GM21825 (cell line): ENCODE data around the gene PERCC1.
"Not testable (repeated sequence)": the region's sequence is repeated elsewhere in the genome, so short reads cannot be mapped to it uniquely, and the experiment has no call there.

Source experiments
- ATAC-seq: cut with Tn5 transposase; IDR thresholded peaks from one replicate; pipeline ENCODE4 v1.9.1; 2021; ENCODE audit warnings: mild to moderate bottlenecking, moderate library complexity; ENCODE audit not compliant: unreplicated experiment

PERCC1 gene

DNA sequence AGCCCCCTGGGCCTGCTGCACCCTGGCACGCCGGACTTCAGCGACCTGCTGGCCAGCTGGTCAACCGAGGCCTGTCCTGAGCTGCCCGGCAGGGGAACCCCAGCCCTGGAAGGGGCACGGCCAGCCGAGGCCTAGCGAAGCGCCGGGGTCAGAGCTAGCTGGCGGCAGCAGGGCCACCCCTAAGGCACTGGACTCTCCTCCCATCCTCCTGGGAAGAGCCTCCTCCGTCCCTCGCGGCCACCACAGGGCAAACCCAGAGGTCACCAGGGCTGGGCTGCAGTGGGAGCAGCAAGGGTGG is 2.3 kb downstream of the PERCC1 start:
- ATAC-seq: no peak

DNA sequence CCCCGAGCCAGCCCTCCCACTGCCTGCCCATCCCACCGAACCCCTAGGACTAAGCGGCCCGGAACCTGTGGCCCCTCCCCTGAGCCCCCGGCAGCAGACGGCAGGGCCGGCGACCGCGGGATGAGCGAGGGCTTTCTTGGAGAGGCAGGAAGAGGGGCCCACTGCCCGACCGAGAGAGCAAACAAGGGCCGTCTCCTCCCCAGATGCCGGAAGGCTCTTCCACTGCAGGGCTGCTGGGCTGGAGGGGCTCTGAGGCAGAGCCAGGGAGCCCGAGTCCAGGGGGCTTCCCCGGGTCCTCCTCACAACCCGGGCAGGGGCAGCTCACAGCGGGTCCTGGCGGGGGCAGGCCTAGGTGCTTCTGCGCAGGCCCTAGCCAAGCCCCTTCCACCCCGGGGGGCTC is 2.9 kb downstream of the PERCC1 start:
- ATAC-seq: no peak

DNA sequence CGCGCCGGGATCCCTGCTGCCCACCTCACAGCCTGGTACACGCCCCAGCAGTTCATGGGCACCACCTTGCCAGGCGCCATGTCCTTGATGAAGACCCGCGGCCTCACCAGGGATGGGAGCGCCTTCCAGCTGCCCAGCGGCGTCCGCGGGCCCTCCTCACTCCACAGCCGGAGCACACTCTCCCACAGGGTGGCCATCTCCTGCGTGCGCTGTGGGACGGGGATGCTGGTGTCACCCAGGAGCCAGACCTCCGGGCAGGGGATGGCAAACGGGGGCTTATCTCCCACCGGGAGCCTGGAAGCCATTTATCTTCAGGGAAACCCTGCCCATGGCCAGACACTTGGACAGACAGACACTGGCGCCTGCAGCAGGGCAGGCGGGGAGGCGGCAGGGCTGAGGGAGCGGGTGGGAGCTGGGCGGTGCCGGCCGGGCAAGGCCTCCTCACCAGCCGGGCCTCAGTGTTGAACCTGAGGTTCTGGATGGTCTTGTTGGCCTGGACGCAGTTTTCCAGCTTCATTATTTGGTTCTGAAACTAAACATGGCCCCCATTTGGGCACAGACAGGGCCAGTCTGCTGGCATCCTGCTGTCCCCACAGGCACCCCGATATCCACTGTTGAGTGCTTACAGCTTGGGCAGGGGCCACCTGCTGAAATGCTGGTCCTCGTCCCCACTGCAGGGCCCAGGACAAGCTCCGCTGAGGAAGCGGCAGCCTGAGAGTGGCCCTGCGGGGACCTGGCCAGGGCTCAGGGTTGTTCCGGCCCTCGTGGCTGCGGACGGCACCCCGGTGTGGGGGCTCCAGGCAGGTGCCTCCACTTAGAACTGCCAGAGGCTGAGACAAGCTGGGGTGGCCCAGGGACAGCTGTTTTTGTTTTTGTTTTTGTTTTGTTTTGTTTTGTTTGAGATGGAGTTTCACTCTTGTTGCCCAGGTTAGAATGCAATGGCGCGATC is 4.0 kb downstream of the PERCC1 start:
- ATAC-seq: no peak

DNA sequence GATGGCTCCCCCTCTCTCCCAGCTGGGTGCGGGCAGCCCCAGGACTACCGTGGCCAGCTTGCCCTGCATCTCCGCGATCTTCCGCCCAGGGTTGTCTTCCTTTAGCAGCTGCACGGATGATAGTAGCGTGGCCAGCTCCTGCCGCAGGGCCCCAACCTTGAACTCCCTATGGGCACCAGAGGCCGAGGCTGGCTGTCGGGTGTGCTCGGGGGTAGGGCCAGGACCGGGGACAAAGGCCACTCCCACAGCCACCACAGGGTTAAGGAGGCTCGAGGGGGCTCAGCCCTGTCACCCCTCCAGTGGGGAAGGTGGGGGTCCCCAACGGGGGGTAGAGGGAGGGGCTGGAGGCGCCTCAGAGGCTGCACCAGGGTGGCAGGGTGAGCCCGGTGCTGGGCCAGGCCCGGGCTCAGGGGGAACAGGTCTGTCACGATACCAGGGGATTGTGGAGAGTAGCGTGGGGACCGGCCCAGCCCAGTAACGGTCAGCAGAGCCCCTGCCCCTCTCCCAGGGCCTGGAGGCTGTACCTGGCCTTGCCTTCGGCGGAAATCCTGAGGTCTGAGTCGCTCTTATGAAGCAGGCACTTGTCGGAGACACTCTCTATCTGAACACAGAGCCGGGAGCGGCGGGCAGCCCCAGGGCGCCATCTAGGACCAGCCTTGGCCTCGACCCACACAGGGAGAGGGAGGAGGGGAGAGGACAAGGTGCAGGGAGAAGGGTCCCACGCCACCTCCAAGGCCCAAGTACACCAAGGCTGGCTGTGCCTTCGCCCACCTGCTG is 5.2 kb downstream of the PERCC1 start:
- ATAC-seq: no peak

DNA sequence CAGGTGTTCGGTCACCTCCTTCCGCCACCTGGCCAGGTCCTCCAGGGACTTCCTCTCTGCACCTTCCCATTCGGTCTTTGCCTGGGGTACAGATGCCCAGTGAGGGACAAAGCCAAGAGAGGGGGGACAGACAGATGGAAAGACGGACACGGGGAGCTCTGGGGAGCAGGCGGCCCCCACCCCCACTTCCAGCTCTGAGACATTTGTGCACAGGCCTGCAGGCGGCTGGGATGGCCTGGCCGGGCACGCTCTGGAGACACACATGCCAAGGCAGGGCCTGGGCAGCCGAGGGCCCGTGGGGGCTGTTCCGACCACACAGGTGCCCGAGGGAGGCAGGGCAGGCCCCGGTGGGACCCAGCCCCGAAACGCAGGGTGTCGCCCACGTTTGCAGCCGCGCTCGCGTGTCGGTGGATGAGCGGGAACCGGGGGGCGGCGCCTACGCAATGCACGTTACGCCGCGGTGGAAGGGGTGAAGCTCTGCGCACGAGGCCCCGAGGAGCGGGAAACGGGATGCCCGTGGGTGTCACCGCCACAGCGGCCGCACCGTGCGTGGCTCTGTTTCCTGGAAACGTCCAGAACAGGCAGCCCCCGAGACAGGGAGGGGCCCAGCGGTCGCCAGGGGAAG is 6.0 kb downstream of the PERCC1 start:
- no peak for ATAC-seq

DNA sequence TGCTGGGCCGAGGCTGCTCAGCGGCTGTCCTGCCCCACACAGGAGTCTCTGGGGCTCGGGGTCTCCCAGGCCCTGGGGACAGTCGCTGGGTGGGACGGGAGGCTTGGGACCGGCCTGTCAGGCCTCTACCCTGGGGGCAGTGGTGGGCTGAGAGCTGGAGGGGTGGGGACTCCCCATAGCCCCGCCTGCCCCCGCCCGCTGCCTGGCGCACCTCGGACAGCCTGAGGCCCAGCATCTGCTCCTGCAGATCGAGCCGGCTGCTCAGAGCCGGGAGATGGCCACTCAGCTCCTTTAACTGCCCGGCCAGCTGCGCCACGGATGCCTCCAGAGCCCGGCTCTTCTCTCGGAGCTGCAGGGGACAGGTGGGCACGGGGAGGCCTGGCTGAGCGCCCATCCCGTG is 6.7 kb downstream of the PERCC1 start:
- ATAC-seq: no peak

DNA sequence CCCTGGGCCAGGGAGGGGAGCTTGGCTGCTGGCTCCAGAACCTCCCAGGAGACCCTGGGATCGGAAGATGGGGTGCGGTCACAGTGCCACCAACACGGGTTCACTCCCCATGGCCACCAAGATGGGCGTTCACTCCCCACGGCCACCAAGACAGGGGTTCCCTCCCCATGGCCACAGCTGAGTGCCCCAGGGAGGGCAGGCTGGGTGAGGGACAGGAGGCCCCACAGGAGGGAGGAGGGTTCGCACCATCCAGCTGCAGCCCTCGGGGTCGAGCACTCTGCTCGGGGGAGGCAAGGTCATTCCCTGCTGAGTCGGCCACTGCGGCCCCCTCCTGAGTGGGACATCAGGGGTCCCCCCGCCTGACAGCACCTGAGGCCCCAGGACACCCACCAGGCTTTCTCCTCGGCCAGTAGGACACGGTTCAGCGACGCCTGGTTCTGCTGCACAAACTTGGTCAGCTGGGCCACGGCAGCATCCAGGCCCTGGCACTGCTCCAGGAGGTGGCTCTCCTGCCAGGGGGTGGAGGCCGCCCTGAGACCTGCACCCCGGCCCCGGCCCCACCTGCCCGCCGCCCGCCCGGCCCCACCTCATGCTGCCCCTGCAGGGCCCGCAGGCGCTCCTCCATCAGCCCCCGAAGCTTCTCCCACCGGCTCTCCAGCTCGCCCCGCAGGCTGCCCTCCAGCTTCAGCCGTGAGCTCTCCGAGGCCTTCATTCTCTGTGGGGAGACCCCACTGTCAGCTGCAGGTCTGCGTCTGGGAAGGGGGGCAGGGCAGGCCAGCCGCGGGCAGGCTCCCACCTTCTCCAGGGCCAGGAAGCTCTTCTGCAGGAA is 7.6 kb downstream of the PERCC1 start:
- no peak for ATAC-seq

DNA sequence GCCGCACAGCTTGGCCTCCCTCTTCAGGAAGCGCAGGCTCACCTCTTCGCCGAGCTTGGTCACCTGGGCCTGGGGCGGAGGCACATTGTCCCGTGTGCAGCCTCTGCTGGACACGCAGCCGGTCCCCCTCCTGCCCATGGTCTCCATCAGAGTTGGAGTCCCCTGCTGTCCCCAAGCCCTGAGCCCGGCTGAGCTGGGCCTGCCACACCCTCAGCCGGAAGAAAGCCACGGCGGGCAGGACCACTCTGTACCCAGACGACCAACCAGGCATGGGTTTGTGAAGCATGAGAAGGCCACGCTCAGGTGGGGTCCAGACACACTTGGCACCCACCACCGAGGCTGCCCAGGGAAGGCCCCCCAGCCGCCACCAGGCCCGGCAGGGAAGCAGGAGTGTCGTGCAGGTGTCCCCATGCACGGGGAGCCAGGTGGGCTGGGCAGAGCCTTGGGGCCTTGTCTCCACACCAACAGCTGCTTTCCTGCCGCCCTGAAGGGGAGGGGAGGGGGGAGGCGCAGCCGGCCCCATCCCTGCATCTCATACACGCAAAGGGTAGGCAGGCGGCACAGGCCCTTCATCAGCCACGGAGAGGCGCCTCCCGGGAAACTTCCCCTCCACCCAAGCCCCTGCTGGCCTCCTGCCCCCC is 8.3 kb downstream of the PERCC1 start:
- ATAC-seq: no peak

DNA sequence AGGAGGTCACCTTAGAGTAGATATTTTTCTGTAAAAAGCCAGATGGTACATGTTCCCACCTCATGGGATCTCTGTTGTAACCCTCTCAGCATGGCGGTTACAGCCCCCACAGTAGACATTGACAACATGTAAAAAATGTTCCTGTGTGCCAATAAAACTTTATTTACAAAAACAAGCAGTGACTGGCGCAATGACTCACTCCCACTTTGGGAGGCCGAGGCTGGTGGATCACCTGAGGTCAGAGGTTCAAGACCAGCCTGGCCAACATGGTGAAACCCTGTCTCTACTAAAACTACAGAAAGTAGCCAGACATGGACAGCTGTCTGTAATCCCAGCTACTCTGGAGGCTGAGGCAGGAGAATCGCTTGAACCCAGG is 8.8 kb downstream of the PERCC1 start:
- ATAC-seq: not testable (repeated sequence)

DNA sequence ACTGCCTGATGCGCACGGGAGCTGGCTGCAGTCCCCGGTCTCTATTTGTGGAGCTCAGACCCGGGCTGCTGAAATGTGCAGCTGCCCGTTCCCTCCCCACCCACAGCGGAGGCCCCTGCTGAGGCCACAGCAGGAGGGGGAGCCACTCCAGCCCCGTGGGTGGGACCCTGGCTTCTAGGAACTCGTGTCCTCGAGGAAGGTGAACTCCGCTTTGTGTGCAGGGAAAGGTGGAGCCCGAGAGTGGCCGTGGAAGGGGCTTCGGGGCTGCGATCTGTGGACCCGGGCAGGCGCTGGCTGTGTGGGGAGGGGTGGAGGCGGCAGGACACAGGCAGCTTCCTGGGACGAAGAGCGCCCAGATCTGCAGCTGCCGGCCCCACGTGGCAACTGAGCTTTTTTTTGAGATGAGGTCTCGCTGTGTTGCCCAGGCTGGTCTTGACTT is 10.5 kb downstream of the PERCC1 start:
- no peak for ATAC-seq

DNA sequence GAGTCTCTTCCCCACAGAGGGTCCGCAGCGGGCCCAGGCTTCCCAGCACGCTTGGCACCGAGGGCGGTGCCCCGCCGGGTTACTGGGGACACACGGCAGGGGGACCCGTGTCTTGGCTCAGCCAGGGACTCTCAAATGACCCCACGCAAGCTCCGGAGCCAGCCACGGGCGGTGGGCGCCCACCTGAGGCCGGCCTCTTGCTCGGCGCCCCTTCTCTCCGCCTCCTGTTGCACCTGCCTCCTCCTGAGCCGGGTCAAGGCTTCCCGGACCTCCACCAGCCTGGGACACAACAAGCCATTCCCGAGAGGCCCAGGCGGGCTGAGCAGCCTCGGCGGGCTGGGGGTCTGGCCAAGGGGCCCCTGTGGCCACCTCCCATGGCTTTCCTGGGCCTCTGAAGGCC is 11.8 kb downstream of the PERCC1 start:
- no peak for ATAC-seq

DNA sequence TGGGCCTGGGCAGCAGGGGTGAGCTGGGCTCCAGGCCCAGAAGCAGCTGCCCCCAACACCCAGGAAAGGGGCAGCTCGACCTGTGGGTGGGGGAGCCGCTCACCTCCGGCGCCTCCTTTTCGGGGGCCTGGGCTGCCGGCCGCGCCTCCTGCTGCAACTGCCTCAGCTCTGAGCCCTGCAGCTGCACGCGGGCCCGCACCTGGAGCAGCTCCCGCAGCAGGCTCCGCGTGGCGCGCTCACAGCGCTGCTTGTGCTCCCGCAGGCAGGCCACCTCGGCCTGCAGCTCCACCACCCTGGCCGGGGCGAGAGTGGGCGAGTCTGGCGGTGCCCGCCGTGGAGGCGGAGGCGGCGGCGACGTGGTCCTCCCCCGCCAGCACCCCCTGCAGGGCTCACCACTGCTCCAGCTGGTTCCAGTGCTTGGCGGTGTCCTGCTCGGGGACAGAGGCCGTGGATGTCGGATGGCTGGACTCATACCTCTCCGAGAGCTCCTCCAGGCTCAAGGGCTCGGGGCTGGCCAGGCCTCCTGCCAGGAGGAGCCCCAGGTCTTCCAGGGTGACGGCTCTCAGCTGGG is 12.6 kb downstream of the PERCC1 start:
- no peak for ATAC-seq

DNA sequence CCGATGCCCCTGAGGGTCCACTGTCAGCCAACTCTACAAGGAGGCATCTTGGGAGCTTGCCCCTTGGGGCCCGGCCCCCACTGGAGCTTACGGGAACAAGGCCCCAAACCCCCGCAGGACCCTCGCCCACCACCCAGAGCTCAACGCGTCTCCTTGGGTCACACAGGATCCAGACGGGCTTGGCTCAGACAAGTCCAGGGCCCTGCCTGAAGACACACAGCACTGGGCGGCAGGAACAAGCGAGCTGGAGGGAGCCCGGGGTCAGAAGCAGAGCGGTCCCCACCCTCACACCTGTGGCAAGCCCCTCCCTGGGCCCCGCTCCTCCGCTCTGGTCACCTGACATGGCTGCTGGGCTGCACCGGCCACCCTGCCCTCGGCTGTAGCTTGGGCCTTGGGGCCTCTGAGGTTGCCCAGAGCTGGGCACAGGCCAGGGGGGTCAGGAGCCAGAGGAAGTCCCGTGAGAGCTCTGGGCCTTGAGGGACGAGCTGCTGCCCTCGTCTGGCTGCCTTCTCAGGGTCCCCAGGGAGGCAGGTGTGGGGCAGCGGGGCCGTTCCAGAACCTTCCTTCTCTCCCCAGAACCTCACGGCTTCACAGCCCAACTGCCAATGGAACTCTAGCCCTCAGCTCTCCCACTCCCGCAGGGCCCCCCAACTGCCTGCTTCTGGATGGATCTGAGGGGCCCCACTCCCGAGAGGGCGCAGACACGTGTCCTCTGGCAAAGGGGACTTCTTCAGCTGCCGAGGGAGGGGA is 13.3 kb downstream of the PERCC1 start, which contains the start of gene CCDC154:
TSS of gene CCDC154 (minus strand) at position 577 of the 750 bp plus-strand sequence. CDS start at position 343, 234 bp downstream.
- ATAC-seq: no peak

DNA sequence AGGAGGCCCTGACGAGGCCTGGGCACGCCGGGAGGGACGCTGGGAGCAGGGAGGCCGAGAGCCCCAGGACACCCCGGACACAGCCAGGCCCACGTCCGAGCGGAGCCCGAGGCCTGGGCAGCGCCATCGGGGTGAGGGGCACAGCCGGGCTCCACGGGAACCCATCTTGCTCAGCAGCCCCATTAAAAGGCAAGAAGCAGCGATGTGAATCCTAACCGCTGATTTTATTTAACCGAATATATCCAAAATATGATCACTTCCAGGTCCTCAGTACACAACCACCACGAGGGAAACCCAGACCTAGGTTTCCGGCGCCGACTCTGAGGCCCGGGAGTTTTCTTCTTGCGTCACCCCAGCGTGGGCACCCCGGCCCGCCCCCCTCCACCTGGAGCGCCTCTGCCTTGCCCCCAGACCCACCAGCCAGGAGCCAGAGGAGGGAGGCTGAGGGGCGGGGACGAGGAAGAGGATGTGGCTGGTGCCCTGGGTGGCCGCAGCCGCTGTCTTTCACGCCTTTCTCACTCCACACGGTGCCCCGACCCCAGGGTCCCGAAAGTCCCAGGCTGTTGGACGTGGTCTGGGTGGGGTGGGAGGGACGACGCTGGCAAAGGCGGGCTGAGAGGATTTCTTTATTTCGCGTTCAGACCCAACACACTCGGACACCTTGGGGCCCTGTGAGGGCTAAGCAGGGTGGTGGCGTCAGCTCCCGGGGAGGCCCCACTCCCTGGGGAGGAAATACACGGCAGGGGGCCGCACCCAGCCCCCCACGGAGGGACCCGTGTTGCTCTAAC is 14.0 kb downstream of the PERCC1 start:
- ATAC-seq: no peak

DNA sequence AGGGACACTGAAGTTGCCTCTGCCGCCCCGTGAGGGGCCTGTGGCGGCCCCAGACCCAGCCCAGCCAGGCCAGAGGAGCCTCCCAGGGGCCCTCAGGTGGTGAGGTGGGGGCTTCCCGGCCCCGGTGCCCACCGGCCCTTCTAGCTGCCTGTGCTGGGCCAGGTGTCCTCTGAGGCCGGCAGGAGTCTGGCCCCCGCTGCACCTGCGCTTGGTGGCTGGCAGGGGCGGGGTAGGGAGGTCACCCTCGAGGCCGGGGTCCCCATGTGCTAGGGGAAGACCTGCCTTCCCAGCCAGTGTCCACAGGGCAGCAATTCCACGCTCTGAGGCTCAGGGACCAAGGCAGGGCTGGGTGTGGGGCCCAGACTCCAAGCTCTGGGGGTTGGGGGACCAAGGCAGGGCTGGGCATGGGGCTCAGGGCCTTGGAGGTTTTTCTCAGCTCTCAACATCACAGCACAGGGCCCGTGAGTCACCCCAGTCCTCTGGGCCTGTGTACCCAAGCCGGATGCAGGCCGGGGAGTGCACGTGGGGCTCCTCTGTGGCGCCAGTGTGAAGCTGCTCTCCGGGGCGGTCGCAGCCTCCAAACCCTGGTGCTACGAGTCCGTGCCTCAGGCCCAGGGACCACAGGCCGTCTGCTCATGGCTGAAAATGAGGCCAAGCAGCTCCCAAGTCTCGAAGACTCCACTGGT is 14.8 kb downstream of the PERCC1 start:
- ATAC-seq: no peak

DNA sequence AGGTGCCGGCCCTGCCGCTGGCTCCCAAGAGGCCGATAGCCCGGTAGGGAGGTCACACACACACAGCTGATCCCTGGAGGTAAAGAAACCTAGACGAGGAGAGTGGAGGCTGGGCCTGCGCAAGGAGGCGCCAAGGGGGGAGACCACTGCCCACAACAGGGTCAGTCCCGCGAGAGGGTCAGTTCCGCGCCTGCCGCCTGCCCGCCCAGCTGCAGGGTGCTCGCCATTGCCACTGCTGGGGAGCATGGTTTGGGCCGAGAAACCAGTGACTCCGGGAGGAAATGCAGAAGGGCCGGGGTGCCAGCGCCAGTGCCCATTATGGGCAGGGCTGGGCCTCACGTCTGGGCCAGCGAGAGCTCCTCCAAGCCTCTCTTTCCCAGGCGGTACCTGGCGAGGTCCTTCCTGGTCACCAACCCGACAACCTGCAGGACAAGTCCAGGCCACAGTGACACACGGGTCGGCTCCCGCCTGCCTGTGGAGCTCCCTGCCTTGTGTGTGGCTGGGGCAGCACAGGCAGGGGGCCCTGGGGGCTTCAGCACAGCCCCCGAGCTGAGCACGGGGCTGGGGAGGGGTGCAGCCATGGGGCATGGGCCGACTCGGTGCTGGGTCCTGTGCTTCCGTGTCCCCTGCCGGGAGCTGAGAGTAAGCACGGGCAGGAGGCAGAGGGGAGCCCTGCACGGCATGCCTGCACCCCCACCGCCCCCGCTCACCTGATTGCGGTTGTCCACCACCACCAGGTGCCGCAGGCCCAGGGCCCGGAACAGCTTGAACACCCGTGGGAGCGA is 15.6 kb downstream of the PERCC1 start:
- ATAC-seq: no peak

DNA sequence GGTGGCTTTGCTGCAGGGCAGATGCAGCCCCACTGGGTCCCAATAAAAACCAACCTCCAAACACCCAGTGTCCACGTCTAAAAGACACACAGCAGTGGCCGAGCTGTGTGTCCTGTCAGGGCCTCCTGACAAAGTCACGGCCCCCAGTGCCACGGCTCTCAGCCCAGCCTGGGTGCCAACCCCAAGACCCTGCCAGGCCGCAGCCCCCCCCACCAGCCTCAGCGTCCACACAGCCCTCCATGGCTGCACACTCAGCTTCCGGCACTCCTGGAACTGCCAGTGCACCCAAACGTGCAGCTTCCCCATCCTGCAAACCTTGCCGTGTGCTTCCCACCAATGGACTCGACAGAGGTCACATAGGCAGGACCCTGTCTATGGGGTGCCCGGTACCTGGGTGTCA is 17.1 kb downstream of the PERCC1 start:
- ATAC-seq: no peak
